OCI-LY3 (cell line): ENCODE data around the gene SSC5D.

Experiments
- CTCF ChIP-seq: fragments of 200-600, 300-600 bp; sonication (generic); IDR thresholded peaks from 2 replicates; pipeline ENCODE4 v1.5.1; 2014; ENCODE audit warnings: antibody characterized with exemption, low read length, low read depth
- EZH2phosphoT487 ChIP-seq: fragments of 200-600 bp; shearing (Covaris generic); IDR thresholded peaks from 2 replicates; pipeline ENCODE4 v1.6.1; 2018; ENCODE audit warnings: antibody characterized with exemption, mixed run types, low read depth

DNA sequence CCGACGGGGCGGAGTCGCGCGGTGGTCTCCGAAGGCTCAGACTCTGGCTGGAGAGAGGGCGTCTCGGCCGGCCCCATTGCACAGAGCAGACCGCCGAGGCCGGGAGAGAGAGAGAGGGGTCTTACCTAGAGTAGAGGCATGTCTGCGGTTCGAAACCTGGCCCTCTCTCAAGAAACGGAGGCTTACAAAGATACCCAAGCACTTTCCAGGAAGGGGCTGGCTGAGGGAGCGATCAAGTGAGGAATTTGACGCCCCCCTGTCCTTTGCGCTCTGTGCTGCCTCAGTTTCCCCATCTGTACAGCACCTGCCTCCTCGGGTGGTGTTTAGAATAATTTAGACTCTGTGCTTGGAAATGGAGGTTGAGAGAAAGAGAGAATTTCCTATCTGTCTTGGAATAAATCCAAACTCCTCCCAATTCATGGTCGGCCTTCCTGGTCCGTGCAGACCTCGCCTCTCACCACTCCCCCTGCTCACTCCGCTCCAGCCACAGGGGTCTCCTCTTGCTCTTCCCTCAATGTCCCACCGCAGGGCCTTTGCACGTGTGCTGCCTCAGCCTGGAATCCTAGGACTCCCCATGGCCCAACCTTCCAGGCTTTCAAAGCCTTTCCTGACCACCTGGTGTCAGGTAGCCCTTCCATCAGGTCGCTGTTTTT lies 26.1 kb upstream of the SSC5D start:
- TF ChIP-seq EZH2phosphoT487: no peak
- no peak for TF ChIP-seq CTCF
